GM12878 (cell line): ENCODE measurements around the gene DHFR. TPM values are rescaled to one million over a fixed set of nuclear protein-coding genes. Genes with fewer than 3 reads are reported as not detected.

ENCODE experiments used
- ATAC-seq: fragments of 200-7000 bp; cut with Tn5 transposase; 3 replicates; pipeline ENCODE4 v1.9.1; 2020; ENCODE audit warnings: mild to moderate bottlenecking, moderate library complexity
- BruUV-seq: library from RNA; stranded (reverse); fragments of 400-500 nt; replicated peaks from 2 replicates; lab custom pipeline; 2021; lab: Mats Ljungman, UMichigan
- CTCF ChIA-PET: fragments of 300-600 bp; sonication (Branson Sonifier 250); formaldehyde crosslinking; extraction: SDS; loops from one replicate; lab custom pipeline; 2021; ENCODE audit warnings: inconsistent platforms; lab: Yijun Ruan, JAX
- POLR2A ChIA-PET: fragments of 350-600 bp; formaldehyde crosslinking; extraction: SDS; loops from one replicate; lab custom pipeline; 2021; ENCODE audit warnings: inconsistent platforms; lab: Charles Lee
- RAD21 ChIA-PET: fragments of 300-600 bp; sonication (Branson Sonifier 250); formaldehyde crosslinking; loops from one replicate; lab custom pipeline; 2023; ENCODE audit warnings: antibody characterized with exemption; ENCODE audit not compliant: unreplicated experiment; lab: Charles Lee
- SMC1A ChIA-PET: fragments of 300-600 bp; sonication (Branson Sonifier 250); formaldehyde crosslinking; loops from one replicate; lab custom pipeline; 2023; ENCODE audit not compliant: unreplicated experiment, uncharacterized antibody; lab: Charles Lee
- DNase-seq: peaks from one replicate; pipeline ENCODE4 v3.0.0-alpha.2; 2011; ENCODE audit warnings: low read depth, low spot score
- FAIRE-seq: peaks from 3 replicates; lab custom pipeline; 2011; peaks lifted over from hg19 to GRCh38; lab: Jason Lieb, UNC
- H2AFZ ChIP-seq: 2 replicates; pipeline ENCODE4 v1.6.0; 2011; ENCODE audit warnings: low read depth, low read length, control low read depth; ENCODE audit not compliant: control insufficient read depth
- H3K27ac ChIP-seq: 2 replicates; pipeline ENCODE4 v1.5.1; 2011; ENCODE audit warnings: control low read depth; ENCODE audit not compliant: control insufficient read depth, insufficient read depth
- H3K27me3 ChIP-seq, 2 experiments: replicated peaks in 1 of 2; 2 replicates each; pipeline versions ENCODE4 v1.6.0 to v1.6.1; 2011; ENCODE audit warnings: low read length in 1 of 2; ENCODE audit not compliant: control insufficient read depth in 2 of 2, insufficient read depth in 2 of 2
- H3K36me3 ChIP-seq, 2 experiments: 2 replicates each; pipeline ENCODE4 v1.5.1; 2011; ENCODE audit warnings: low read length in 1 of 2; ENCODE audit not compliant: control insufficient read depth in 2 of 2, insufficient read depth in 2 of 2
- H3K4me1 ChIP-seq: 2 replicates; pipeline ENCODE4 v1.6.1; 2011; ENCODE audit warnings: mild to moderate bottlenecking, low read length, moderate library complexity, mixed read lengths; ENCODE audit not compliant: control insufficient read depth, insufficient read depth
- H3K4me2 ChIP-seq: 2 replicates; pipeline ENCODE4 v1.6.0; 2011; ENCODE audit warnings: control low read depth; ENCODE audit not compliant: control insufficient read depth, insufficient read depth
- H3K4me3 ChIP-seq: fragments of 200-600 bp; sonication (generic); 2 replicates; pipeline ENCODE4 v1.5.1; 2016
- H3K79me2 ChIP-seq: 2 replicates; pipeline ENCODE4 v1.6.0; 2011; ENCODE audit warnings: low read length; ENCODE audit not compliant: control insufficient read depth, insufficient read depth
- H3K9ac ChIP-seq: 2 replicates; pipeline ENCODE4 v1.8.0; 2011; ENCODE audit warnings: low read length, control low read depth, mixed read lengths; ENCODE audit not compliant: control insufficient read depth, insufficient read depth
- H3K9me3 ChIP-seq: replicated peaks from 3 replicates; pipeline ENCODE4 v1.5.1; 2011; ENCODE audit warnings: mild to moderate bottlenecking, low read length; ENCODE audit not compliant: control insufficient read depth, insufficient read depth
- H4K20me1 ChIP-seq: 2 replicates; pipeline ENCODE4 v1.6.0; 2011; ENCODE audit not compliant: control insufficient read depth, insufficient read depth
- ATF3 ChIP-seq: IDR thresholded peaks from 2 replicates; pipeline ENCODE4 v1.6.1; 2011; ENCODE audit warnings: low read depth, mild to moderate bottlenecking, low read length, moderate library complexity, borderline replicate concordance; ENCODE audit errors: extremely low read depth
- BCL3 ChIP-seq: IDR thresholded peaks from 2 replicates; pipeline ENCODE4 v1.6.1; 2011; ENCODE audit warnings: borderline replicate concordance, low read depth, mild to moderate bottlenecking, moderate library complexity, low read length; ENCODE audit not compliant: insufficient read depth, poor library complexity, severe bottlenecking
- BRCA1 ChIP-seq: IDR thresholded peaks from 2 replicates; pipeline ENCODE4 v1.6.1; 2011; ENCODE audit warnings: low read depth, low read length, improper control_type of control experiment
- CHD4 ChIP-seq: fragments of 200-600 bp; sonication (generic); IDR thresholded peaks from 2 replicates; pipeline ENCODE4 v1.6.1; 2016; ENCODE audit warnings: mild to moderate bottlenecking
- FOS ChIP-seq: IDR thresholded peaks from 3 replicates; pipeline ENCODE4 v1.6.1; 2011; ENCODE audit warnings: borderline replicate concordance; ENCODE audit not compliant: insufficient read length; ENCODE audit errors: extremely low read depth
- GATAD2B ChIP-seq: fragments of 450-650 bp; conservative IDR thresholded peaks from 2 replicates; pipeline ENCODE4 v1.6.1; 2017; ENCODE audit warnings: low read depth, mild to moderate bottlenecking, moderate library complexity
- HDAC2 ChIP-seq: fragments of 200-600 bp; sonication (generic); IDR thresholded peaks from 2 replicates; pipeline ENCODE4 v1.6.1; 2017
- MEF2A ChIP-seq: IDR thresholded peaks from 2 replicates; pipeline ENCODE4 v1.6.1; 2011; ENCODE audit warnings: low read depth, mild to moderate bottlenecking, low read length, moderate library complexity; ENCODE audit not compliant: insufficient read depth
- MLLT1 ChIP-seq: fragments of 450-650 bp; IDR thresholded peaks from 2 replicates; pipeline ENCODE4 v1.6.1; 2016; ENCODE audit warnings: mild to moderate bottlenecking
- POLR2A ChIP-seq: IDR thresholded peaks from 2 replicates; pipeline ENCODE4 v1.6.1; 2011; ENCODE audit warnings: low read depth, mild to moderate bottlenecking, low read length
- RB1 ChIP-seq: fragments of 450-650 bp; formaldehyde crosslinking; IDR thresholded peaks from 2 replicates; pipeline ENCODE4 v1.6.1; 2017; ENCODE audit warnings: mild to moderate bottlenecking, borderline replicate concordance
- REST ChIP-seq: IDR thresholded peaks from 2 replicates; pipeline ENCODE4 v1.6.1; 2012; ENCODE audit warnings: mild to moderate bottlenecking, low read depth, low read length
- SREBF2 ChIP-seq: IDR thresholded peaks from 2 replicates; pipeline ENCODE4 v1.6.1; 2012; ENCODE audit warnings: mild to moderate bottlenecking, low read length
- in situ Hi-C: fragments of 300-500 bp; cut with MboI; formaldehyde crosslinking; loops from 9 replicates; pipeline ENCODE4 v1.14.3; 2018; ENCODE audit warnings: mixed read lengths
- intact Hi-C: fragments of 100-400 bp; cut with micrococcal nuclease; formaldehyde crosslinking; loops from one replicate; pipeline ENCODE4 v1.14.2; 2022; ENCODE audit not compliant: unreplicated experiment
- polyA plus RNA-seq, 11 experiments: library from polyadenylated mRNA; depleted of rRNA in 4 of 11; unstranded in 6 of 11; stranded (reverse) in 5 of 11; fragments of >200 nt; fragmentation: Nextera tagmentation in 4 of 11; fragmentation: Illumina TruSeq in 1 of 11; extraction: Ambion mirVana in 4 of 11; extraction: Trizol in 1 of 11; gene quantifications; 1 replicate in 1 of 11; 2 replicates in 10 of 11; pipeline versions ENCODE4 v1.2.1 to v1.2.3, GENCODE V29; 2011 to 2016; ENCODE audit warnings: inconsistent platforms in 2 of 11, missing spikeins in 2 of 11, low read depth in 1 of 11
- total RNA-seq, 4 experiments: library from RNA; depleted of rRNA in 3 of 4; stranded (reverse); fragments of >200 nt in 3 of 4; fragmentation: Illumina TruSeq in 1 of 4; extraction: Trizol in 1 of 4; gene quantifications; 2 replicates each; pipeline versions ENCODE4 v1.2.1 to v1.2.3, GENCODE V29; 2013 to 2021
- TF ChIP-seq, protein P1 (sequence below): fragments of 450-650 bp; IDR thresholded peaks from 2 replicates; pipeline ENCODE4 v1.6.1; 2017; ENCODE audit warnings: mild to moderate bottlenecking, low read depth, inconsistent platforms; ENCODE audit not compliant: poor library complexity, severe bottlenecking

DHFR gene
- total and polyA plus RNA-seq, 10 of the 15 experiments (the other 5 are each of a cell fraction or from before 2014, with no cell fraction given), result 57.9 to 143 (median 71.4) TPM

GRCh38 chr5:80641353-80641752 is 13.4 kb downstream of the DHFR start (continued):
- TF ChIP-seq REST, result no peak

DNA sequence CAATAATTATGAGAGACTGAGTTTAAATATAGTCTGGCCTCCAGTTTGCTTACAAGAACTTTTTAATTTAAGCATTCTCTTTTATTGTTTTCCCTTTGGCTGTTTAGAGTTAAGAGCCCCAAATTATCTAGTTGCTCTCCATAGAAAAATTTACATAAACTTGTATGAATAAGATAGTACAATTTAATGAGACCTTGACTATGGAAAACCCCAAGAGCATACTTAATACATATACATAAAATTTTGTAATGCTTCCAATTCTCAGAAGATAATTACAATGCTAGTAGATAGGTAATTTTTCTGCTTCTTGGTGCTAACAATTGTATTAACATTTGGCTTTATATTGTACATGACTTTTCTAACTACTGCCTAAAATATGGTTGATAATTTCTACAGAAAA is 20.6 kb downstream of the DHFR start:
- in situ Hi-C loops, result no loop called here
- ChIA-PET POLR2A (no interaction called here), SMC1A (no interaction called here), RAD21 (no interaction called here), CTCF (no interaction called here)
- Histone ChIP-seq H3K9ac (no peak overlapping the region), H2AFZ (no peak overlapping the region), H3K36me3 (peaks cover 0 to 2% of the 10 kb centered on the region in 2 experiments; a peak in 2 of 4 replicates), H3K27ac (no peak overlapping the region), H4K20me1 (no peaks in the 10 kb centered on the region), H3K4me3 (no peak overlapping the region), H3K9me3 (no peaks in the 10 kb centered on the region), H3K79me2 (no peaks in the 10 kb centered on the region), H3K4me1 (no peaks in the 10 kb centered on the region), H3K27me3 (no peaks in the 10 kb centered on the region), H3K4me2 (no peak overlapping the region)
- intact Hi-C loops, result no loop called here
- no TSS peak for BruUV-seq
- ATAC-seq (no peak), DNase-seq (no peak), FAIRE-seq (no peak)
- TF ChIP-seq ATF3 (no peak), MEF2A (no peak), POLR2A (no peak), GATAD2B (no peak), FOS (no peak), RB1 (no peak), BCL3 (no peak), SREBF2 (no peak), MLLT1 (no peak), BRCA1 (no peak), HDAC2 (no peak), CHD4 (no peak)
- TF ChIP-seq, protein P1, sequence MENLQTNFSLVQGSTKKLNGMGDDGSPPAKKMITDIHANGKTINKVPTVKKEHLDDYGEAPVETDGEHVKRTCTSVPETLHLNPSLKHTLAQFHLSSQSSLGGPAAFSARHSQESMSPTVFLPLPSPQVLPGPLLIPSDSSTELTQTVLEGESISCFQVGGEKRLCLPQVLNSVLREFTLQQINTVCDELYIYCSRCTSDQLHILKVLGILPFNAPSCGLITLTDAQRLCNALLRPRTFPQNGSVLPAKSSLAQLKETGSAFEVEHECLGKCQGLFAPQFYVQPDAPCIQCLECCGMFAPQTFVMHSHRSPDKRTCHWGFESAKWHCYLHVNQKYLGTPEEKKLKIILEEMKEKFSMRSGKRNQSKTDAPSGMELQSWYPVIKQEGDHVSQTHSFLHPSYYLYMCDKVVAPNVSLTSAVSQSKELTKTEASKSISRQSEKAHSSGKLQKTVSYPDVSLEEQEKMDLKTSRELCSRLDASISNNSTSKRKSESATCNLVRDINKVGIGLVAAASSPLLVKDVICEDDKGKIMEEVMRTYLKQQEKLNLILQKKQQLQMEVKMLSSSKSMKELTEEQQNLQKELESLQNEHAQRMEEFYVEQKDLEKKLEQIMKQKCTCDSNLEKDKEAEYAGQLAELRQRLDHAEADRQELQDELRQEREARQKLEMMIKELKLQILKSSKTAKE, result no peak
